ENCODE data around the gene AQP1. TPM values are rescaled to one million over a fixed set of nuclear protein-coding genes. Genes with fewer than 3 reads are reported as not detected.

AQP1 gene
- total and polyA plus RNA-seq, 10 of the 15 experiments (the other 5 are each of a cell fraction or from before 2014, with no cell fraction given), result 0.03 to 0.64 TPM; not detected in 8

DNA sequence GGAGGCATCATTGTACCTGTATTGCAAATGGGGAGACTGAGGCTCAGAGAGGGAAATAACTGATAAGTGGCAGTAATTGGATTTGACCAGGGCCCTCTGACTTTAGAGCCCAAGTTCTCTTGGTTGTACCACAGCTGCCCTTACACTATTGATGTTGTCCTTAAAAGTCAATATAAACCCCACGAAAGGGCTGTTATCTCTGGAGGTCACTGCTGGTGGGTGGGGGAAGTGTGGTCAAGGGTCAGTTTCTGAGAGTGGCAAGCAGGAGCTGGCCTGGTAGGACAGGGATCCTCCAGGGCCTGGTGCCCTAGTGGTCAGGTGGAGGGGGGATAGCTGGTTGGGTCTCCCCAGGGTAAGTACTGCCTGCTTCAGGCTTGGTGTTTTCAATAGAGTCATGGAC lies 44.2 kb upstream of the AQP1 start:
- CTCF ChIA-PET, result interaction anchor here (0.9 kb wide), 1 partner anchor 71 kb away, joined by 3 read pairs; no protein-coding TSS in a partner anchor
- RAD21 ChIA-PET (ENCODE audit: unreplicated experiment), result no interaction called here
- intact Hi-C loops (cut with micrococcal nuclease; ENCODE audit: unreplicated experiment), result no loop called here
- BruUV-seq (replicated peaks), result no TSS peak
- no peak for DNase-seq (ENCODE audit: low read depth, low spot score)
- H3K9me3 ChIP-seq (replicated peaks; ENCODE audit: control insufficient read depth, insufficient read depth, low read length), result no peaks in the 10 kb centered on the region
- SMC1A ChIA-PET (ENCODE audit: uncharacterized antibody, unreplicated experiment), result no interaction called here
- H3K79me2 ChIP-seq (ENCODE audit: control insufficient read depth, insufficient read depth, low read length), result no peaks in the 10 kb centered on the region
- in situ Hi-C loops (cut with MboI), result no loop called here
- POLR2A ChIA-PET, result no interaction called here
- H2AFZ ChIP-seq (ENCODE audit: control insufficient read depth, low read depth, low read length), result no peak overlapping the region
- WGBS (ENCODE audit: insufficient coverage, insufficient replicate concordance, low lambda C conversion rate, missing lambda C conversion rate), result 6% methylated on average over 1 of the region's 1 CpG
- no peaks in the 10 kb centered on the region for H3K27me3 ChIP-seq (replicated peaks in 1 of 2; ENCODE audit: control insufficient read depth in 2 of 2, insufficient read depth in 2 of 2, low read length in 1 of 2)
- no peaks in the 10 kb centered on the region for H4K20me1 ChIP-seq (ENCODE audit: control insufficient read depth, insufficient read depth)
- H3K27ac ChIP-seq (ENCODE audit: control insufficient read depth, insufficient read depth), result no peak overlapping the region
- H3K4me3 ChIP-seq, result no peak overlapping the region
- TF ChIP-seq CHD4 (IDR thresholded peaks at IDR 0.05) (no peak), ZNF217 (IDR thresholded peaks at IDR 0.05) (no peak), MEF2B (IDR thresholded peaks at IDR 0.05; ENCODE audit: partially characterized antibody, poor library complexity, severe bottlenecking) (no peak), POLR2A (IDR thresholded peaks at IDR 0.05; ENCODE audit: low read depth, low read length) (no peak), ZBTB4 (CRISPR knock-in tag; IDR thresholded peaks at IDR 0.05) (no peak), RBBP5 (conservative IDR thresholded peaks at IDR 0.05) (no peak), ZBED1 (IDR thresholded peaks at IDR 0.05; ENCODE audit: borderline replicate concordance) (no peak), DPF2 (IDR thresholded peaks at IDR 0.05) (no peak), ATF3 (IDR thresholded peaks at IDR 0.05; ENCODE audit: borderline replicate concordance, extremely low read depth, low read depth, low read length) (no peak), CEBPB (IDR thresholded peaks at IDR 0.05; ENCODE audit: borderline replicate concordance in 1 of 2, low read depth in 2 of 2, low read length in 2 of 2) (no peak), RFX5 (IDR thresholded peaks at IDR 0.05; ENCODE audit: low read depth, low read length) (no peak), TCF3 (IDR thresholded peaks at IDR 0.05; ENCODE audit: borderline replicate concordance, insufficient read depth, low read depth, low read length) (no peak), ETV6 (conservative IDR thresholded peaks at IDR 0.05 in 1 of 2, IDR thresholded peaks at IDR 0.05 in 1 of 2; ENCODE audit: borderline replicate concordance in 1 of 2, low read depth in 1 of 2) (no peak), YY1 (IDR thresholded peaks at IDR 0.05; ENCODE audit: low read depth, low read length) (no peak), CBX5 (IDR thresholded peaks at IDR 0.05; ENCODE audit: low read depth) (no peak), NFXL1 (IDR thresholded peaks at IDR 0.05; ENCODE audit: borderline replicate concordance) (no peak)
- TF ChIP-seq, protein P1, sequence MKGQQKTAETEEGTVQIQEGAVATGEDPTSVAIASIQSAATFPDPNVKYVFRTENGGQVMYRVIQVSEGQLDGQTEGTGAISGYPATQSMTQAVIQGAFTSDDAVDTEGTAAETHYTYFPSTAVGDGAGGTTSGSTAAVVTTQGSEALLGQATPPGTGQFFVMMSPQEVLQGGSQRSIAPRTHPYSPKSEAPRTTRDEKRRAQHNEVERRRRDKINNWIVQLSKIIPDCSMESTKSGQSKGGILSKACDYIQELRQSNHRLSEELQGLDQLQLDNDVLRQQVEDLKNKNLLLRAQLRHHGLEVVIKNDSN (IDR thresholded peaks at IDR 0.05; ENCODE audit: borderline replicate concordance, extremely low read length, insufficient read depth, low read depth, low read length), result no peak
- TF ChIP-seq, protein P2, sequence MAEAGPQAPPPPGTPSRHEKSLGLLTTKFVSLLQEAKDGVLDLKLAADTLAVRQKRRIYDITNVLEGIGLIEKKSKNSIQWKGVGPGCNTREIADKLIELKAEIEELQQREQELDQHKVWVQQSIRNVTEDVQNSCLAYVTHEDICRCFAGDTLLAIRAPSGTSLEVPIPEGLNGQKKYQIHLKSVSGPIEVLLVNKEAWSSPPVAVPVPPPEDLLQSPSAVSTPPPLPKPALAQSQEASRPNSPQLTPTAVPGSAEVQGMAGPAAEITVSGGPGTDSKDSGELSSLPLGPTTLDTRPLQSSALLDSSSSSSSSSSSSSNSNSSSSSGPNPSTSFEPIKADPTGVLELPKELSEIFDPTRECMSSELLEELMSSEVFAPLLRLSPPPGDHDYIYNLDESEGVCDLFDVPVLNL (IDR thresholded peaks at IDR 0.05; ENCODE audit: low read depth, low read length), result no peak
- no peak overlapping the region for H3K9ac ChIP-seq (ENCODE audit: control insufficient read depth, insufficient read depth, low read length)
- H3K4me1 ChIP-seq (ENCODE audit: control insufficient read depth, insufficient read depth, low read length), result no peaks in the 10 kb centered on the region
- H3K36me3 ChIP-seq (ENCODE audit: control insufficient read depth in 2 of 2, insufficient read depth in 2 of 2, low read length in 1 of 2), result no peaks in the 10 kb centered on the region
- no peak for ATAC-seq
- no peak for FAIRE-seq
- no peak overlapping the region for H3K4me2 ChIP-seq (ENCODE audit: control insufficient read depth, insufficient read depth)
